Endothelial cell of umbilical vein (primary cell): Measurements from ENCODE around the gene ADRM1.

Experiments
- JUN ChIP-seq: IDR thresholded peaks from 2 replicates; pipeline ENCODE4 v1.6.1; 2011; ENCODE audit warnings: borderline replicate concordance, low read depth; ENCODE audit not compliant: insufficient read length, insufficient read depth
- POLR2A ChIP-seq: IDR thresholded peaks from 2 replicates; pipeline ENCODE4 v1.6.1; 2012; ENCODE audit warnings: low read depth, mild to moderate bottlenecking, control low read depth, low read length
- TF ChIP-seq, protein P1 (sequence below), 2 donors: IDR thresholded peaks; 1 replicate in 1 of 2; 2 replicates in 1 of 2; pipeline ENCODE4 v1.5.1; 2011; ENCODE audit warnings: low read length in 2 of 2, mild to moderate bottlenecking in 2 of 2, moderate library complexity in 2 of 2, control low read depth in 1 of 2, inconsistent platforms in 1 of 2, low read depth in 1 of 2; ENCODE audit not compliant: insufficient read depth in 1 of 2; ENCODE audit errors: extremely low read depth in 1 of 2

DNA sequence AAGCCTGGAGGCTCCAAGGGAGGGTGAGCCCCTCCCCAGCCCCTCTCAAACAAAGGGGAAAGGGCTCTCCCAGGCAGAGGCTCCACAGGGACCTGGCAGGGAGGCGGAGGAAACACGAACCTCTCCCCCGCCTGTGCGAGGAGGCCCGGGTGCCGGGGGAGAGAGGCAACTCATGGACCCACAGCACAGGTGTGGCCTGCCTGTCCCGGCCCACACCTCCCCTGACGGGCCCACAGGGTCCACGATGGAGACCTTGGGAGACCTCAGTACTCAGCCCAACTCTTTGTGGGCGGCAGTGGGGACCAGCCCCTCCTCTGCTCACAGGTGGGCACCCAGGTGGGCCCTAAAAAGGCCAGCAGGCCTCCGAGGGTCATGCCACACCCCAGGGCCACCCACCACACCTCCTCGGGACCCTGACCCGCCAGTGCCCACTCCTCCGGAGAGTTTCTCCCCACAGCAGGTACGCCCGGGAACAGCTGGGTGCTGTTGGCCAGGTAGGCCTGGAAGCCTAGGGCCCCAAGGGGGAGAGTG, 52.1 kb downstream of the ADRM1 start:
- no peak for TF ChIP-seq JUN
- no peak for TF ChIP-seq POLR2A
- TF ChIP-seq, protein P1, sequence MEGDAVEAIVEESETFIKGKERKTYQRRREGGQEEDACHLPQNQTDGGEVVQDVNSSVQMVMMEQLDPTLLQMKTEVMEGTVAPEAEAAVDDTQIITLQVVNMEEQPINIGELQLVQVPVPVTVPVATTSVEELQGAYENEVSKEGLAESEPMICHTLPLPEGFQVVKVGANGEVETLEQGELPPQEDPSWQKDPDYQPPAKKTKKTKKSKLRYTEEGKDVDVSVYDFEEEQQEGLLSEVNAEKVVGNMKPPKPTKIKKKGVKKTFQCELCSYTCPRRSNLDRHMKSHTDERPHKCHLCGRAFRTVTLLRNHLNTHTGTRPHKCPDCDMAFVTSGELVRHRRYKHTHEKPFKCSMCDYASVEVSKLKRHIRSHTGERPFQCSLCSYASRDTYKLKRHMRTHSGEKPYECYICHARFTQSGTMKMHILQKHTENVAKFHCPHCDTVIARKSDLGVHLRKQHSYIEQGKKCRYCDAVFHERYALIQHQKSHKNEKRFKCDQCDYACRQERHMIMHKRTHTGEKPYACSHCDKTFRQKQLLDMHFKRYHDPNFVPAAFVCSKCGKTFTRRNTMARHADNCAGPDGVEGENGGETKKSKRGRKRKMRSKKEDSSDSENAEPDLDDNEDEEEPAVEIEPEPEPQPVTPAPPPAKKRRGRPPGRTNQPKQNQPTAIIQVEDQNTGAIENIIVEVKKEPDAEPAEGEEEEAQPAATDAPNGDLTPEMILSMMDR (IDR thresholded peaks at IDR 0.05; ENCODE audit: extremely low read depth in 1 of 2, insufficient read depth in 1 of 2, low read depth in 1 of 2, low read length in 2 of 2): no peak
